ENCODE results near the gene TMSB4X.

- TF ChIP-seq CTCF (IDR thresholded peaks at IDR 0.05) (no peak), TCF7L2 (IDR thresholded peaks at IDR 0.05; ENCODE audit: low read depth, low read length) (no peak), POLR2AphosphoS5 (IDR thresholded peaks at IDR 0.05; ENCODE audit: low read depth, low read length) (no peak)
Measured at GRCh38 chrX:12986886-12987285, 12.0 kb downstream of the TMSB4X start.

Measured in Panc1 (cell line).